ENCODE results near the gene EPB41L1. TPM values are rescaled to one million over a fixed set of nuclear protein-coding genes. Genes with fewer than 3 reads are reported as not detected.
A peak's percentile ranks its signal among the peaks of the same experiment; 100 is the strongest.

Gene EPB41L1
- total RNA-seq, 4 donors from 2014 or later, result 9.0 to 33.5 (median 20.4) TPM

DNA sequence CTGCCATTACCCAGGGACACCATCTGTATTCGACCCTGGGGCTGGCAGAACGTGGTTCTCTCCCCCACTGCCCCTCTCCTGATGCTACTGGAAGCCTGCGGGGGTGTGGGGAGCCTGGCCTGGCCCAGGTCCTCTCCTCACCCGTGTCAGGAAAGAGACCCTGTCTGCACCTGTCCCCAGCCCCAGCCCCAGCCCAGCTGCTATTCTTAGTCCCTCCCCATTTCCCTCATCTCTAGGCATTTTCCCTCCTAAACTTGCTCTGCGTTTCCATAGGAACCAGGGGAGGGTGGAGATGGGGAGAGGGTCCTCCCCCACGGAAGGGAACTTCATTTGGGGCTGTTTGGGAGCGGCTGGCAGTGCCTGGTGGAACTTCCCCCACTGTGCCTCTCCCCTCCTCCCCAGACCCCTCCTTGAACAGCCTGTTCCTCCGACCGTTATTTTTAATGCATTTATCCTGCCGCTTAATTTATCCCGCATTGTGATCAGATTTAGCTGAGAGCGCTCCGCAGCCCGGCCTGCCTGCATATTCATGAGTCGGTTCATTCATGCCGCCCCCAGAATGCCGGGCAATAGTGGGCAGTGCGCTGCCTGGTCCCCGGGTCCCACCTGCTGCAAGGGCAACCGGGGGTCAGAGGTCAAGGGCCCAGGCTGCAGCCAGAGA lies 119.8 kb downstream of the EPB41L1 start:
- 32 to 44% methylated on average over 20 of the region's 20 CpGs for WGBS, 2 donors
- no peak for TF ChIP-seq POLR2A (IDR thresholded peaks at IDR 0.05)
- TF ChIP-seq, protein P1, sequence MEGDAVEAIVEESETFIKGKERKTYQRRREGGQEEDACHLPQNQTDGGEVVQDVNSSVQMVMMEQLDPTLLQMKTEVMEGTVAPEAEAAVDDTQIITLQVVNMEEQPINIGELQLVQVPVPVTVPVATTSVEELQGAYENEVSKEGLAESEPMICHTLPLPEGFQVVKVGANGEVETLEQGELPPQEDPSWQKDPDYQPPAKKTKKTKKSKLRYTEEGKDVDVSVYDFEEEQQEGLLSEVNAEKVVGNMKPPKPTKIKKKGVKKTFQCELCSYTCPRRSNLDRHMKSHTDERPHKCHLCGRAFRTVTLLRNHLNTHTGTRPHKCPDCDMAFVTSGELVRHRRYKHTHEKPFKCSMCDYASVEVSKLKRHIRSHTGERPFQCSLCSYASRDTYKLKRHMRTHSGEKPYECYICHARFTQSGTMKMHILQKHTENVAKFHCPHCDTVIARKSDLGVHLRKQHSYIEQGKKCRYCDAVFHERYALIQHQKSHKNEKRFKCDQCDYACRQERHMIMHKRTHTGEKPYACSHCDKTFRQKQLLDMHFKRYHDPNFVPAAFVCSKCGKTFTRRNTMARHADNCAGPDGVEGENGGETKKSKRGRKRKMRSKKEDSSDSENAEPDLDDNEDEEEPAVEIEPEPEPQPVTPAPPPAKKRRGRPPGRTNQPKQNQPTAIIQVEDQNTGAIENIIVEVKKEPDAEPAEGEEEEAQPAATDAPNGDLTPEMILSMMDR (IDR thresholded peaks at IDR 0.05), result no peak
- DNase-seq (ENCODE audit: low spot score in 2 of 2), result peak in 1 of 2 donors; percentile 76
- no peak overlapping the region for H3K4me3 ChIP-seq (ENCODE audit: low read depth, poor library complexity, severe bottlenecking)
- intact Hi-C loops (cut with DNase I; ENCODE audit: low total_unique reads), result no loop called here

DNA sequence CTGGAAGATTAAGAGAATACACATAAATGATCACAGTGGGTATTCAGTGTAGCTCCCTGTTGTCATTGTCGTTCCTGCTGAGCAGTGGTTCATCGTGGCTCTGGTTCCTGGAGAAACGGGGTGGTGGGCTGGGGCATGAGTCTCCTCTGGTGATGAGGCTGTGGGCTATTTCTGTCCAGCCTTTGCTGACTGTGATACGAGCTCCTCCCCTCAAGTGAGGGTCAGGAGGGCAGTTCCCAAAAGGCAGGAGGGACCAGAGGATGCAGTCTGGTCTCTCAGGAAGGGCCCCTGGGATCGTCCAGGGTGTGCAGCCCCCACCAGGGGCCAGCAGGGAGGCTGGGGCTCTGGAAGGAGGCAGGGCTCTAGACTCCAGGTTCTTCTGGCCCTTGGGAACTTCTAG lies 120.5 kb downstream of the EPB41L1 start:
- WGBS, 2 donors, result 68 to 71% methylated on average over 4 of the region's 5 CpGs
- DNase-seq (ENCODE audit: low spot score in 2 of 2), result peak in 1 of 2 donors; percentile 50
- H3K4me3 ChIP-seq (ENCODE audit: low read depth, poor library complexity, severe bottlenecking), result no peak overlapping the region
- TF ChIP-seq POLR2A (IDR thresholded peaks at IDR 0.05), result no peak
- TF ChIP-seq, protein P1 (IDR thresholded peaks at IDR 0.05), result no peak
- intact Hi-C loops (cut with DNase I; ENCODE audit: low total_unique reads), result no loop called here

DNA sequence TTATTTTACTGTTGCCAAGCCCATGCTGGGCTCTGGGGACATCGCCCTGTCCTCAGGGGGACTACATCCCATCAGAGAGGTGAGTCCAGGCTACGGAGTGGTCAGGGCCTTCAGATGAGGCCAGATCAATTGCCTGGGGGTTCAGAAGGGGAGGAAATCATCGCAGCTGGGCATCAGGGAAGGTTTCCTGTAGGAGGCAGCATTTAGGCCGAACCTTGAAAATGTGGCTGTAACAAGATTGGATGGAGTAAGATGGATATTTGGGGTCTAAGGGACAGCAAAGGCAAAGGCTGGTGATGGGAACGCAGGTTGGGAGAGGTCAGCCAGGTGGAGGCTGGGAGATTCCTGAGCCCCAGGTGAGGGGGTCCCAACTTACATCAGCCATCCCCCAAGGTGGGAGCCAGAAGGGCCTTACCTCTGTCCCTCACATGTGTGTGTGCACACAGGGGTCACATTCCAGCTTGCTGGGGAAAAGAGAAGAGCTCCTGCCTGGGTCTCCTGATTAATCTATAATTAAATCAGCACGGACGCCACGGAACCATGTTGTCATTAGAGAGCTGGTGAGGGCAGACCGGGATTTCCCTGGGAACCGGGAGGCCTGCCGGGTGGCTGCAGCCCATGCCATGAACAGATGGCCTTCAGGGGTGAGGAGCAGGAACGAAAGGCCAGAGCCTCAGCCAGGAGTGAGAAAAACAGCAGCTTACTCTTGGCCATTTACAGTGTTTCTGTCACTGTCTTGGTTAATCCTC lies 121.1 kb downstream of the EPB41L1 start:
- 74 to 75% methylated on average over 12 of the region's 12 CpGs for WGBS, 2 donors
- TF ChIP-seq, protein P1 (IDR thresholded peaks at IDR 0.05), result no peak
- no peak for TF ChIP-seq POLR2A (IDR thresholded peaks at IDR 0.05)
- intact Hi-C loops (cut with DNase I; ENCODE audit: low total_unique reads), result no loop called here
- no peak overlapping the region for H3K4me3 ChIP-seq (ENCODE audit: low read depth, poor library complexity, severe bottlenecking)
- DNase-seq (ENCODE audit: low spot score in 2 of 2), result peak in 1 of 2 donors; percentile 42

DNA sequence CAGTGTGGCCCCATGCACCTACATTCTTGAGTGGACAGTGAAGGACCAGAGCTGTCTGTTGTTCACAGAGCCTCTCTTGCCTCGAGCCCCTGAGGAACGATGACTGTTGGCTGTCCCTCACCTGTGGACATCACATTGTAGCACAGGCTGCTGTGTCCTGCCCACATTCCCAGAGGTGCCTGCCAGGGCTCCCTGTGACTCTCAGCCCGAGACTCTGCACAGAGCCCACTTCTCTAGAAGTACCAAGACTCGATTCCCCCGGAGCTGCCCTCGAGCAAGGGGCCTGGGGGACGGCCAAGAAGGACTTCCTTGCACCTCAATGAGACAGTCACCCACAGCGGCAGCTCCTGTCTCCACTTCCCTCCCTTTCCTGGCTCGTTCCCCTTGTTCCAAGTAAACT lies 123.0 kb downstream of the EPB41L1 start:
- no peak overlapping the region for H3K4me3 ChIP-seq (ENCODE audit: low read depth, poor library complexity, severe bottlenecking)
- WGBS, 2 donors, result 66 to 79% methylated on average over 9 of the region's 9 CpGs
- intact Hi-C loops (cut with DNase I; ENCODE audit: low total_unique reads), result no loop called here
- peak in 1 of 2 donors; percentile 49 for DNase-seq (ENCODE audit: low spot score in 2 of 2)
- no peak for TF ChIP-seq POLR2A (IDR thresholded peaks at IDR 0.05)
- TF ChIP-seq, protein P1 (IDR thresholded peaks at IDR 0.05), result no peak

DNA sequence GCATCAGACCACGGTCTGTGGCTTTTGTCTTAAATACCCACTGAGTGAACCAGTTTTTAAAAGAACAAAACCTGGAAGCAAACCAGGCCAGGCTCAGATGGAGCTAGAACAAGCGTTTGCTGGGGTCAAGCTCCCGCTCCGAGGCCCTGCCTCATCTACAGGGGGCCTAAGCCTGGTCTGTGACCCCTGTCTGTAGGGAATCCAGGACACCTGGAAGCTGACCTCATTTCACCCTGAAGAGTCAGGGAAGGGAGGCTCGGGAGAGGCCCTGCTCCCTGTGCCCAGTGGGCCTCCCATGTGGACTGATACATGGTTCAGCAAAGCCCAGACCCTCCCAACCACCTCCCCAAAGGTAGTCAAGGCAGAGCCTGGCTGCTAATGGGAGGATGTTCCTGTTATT lies 124.8 kb downstream of the EPB41L1 start:
- no peak overlapping the region for H3K4me3 ChIP-seq (ENCODE audit: low read depth, poor library complexity, severe bottlenecking)
- 55 to 69% methylated on average over 5 of the region's 5 CpGs for WGBS, 2 donors
- TF ChIP-seq, protein P1 (IDR thresholded peaks at IDR 0.05), result no peak
- TF ChIP-seq POLR2A (IDR thresholded peaks at IDR 0.05), result no peak
- peak in 1 of 2 donors; percentile 21 for DNase-seq (ENCODE audit: low spot score in 2 of 2)
- intact Hi-C loops (cut with DNase I; ENCODE audit: low total_unique reads), result no loop called here

Data from lower leg skin (tissue), 4 donors.